ENCODE data around the gene C1orf167. TPM values are rescaled to one million over a fixed set of nuclear protein-coding genes. Genes with fewer than 3 reads are reported as not detected.

C1orf167 gene
- total RNA-seq, 1 experiment from 2014 or later, result 0.39 TPM

GRCh38 chr1:11714831-11715575 lies 47.0 kb upstream of the C1orf167 start:
- H3K23me2 ChIP-seq (ENCODE audit: insufficient read length, low read depth, low read length, poor library complexity, severe bottlenecking), result no peaks in the 10 kb centered on the region
- H2BK120ac ChIP-seq (ENCODE audit: low read depth, low read length, poor library complexity, severe bottlenecking), result no peak overlapping the region
- no peak overlapping the region for H4K8ac ChIP-seq (replicated peaks; ENCODE audit: insufficient read length, low read depth, low read length)
- no peaks in the 10 kb centered on the region; a peak in 1 of 5 replicates for H3K9me3 Mint-ChIP-seq
- no peak overlapping the region for H3K4ac ChIP-seq (ENCODE audit: low read depth, low read length)
- H3K79me2 ChIP-seq (ENCODE audit: insufficient read depth, low read length), result no peaks in the 10 kb centered on the region
- no peak overlapping the region for H3K27ac ChIP-seq (ENCODE audit: insufficient read length, low read depth, low read length)
- WGBS (ENCODE audit: extremely low coverage, insufficient read length, low lambda C conversion rate), result no CpG with 5 or more reads among the region's 24 CpGs
- no peak overlapping the region for H2BK5ac ChIP-seq (ENCODE audit: insufficient read length, low read length)
- H2BK12ac ChIP-seq (ENCODE audit: insufficient read length, low read depth, low read length), result no peak overlapping the region
- no peak overlapping the region for H3K14ac ChIP-seq (ENCODE audit: insufficient read depth, low read length)
- H3K27ac Mint-ChIP-seq, result peak overlapping the region in 1 of 3 experiments; percentile 18; a peak in 1 of 7 replicates
- no peak for TF ChIP-seq CTCF (conservative IDR thresholded peaks at IDR 0.05)
- no peaks in the 10 kb centered on the region for H3K27me3 Mint-ChIP-seq (ENCODE audit: low read depth)
- H2AK5ac ChIP-seq (ENCODE audit: insufficient read length, low read length), result no peak overlapping the region
- H3K18ac ChIP-seq (ENCODE audit: insufficient read length, low read depth, low read length), result no peak overlapping the region
- no peaks in the 10 kb centered on the region for H3K27me3 ChIP-seq (ENCODE audit: insufficient read depth, low read length)
- no peak overlapping the region for H4K5ac ChIP-seq (ENCODE audit: insufficient read length, low read depth, low read length)
- H3K4me1 ChIP-seq (ENCODE audit: insufficient read depth, low read length), result no peaks in the 10 kb centered on the region
- no peak overlapping the region for H3T11ph ChIP-seq (ENCODE audit: low read length)
- no peak overlapping the region for H3K56ac ChIP-seq (ENCODE audit: insufficient read length, low read depth, low read length)
- DNase-seq, result no peak
- H4K91ac ChIP-seq (ENCODE audit: insufficient read length, low read depth, low read length), result no peak overlapping the region
- H3K4me1 Mint-ChIP-seq, result peaks cover 2 to 7% of the 10 kb centered on the region in 2 experiments; a peak in 2 of 4 replicates
- no peak overlapping the region for H2AFZ ChIP-seq (ENCODE audit: low read length)
- no peak overlapping the region for H3K23ac ChIP-seq (ENCODE audit: insufficient read length, low read depth, low read length)
- no peaks in the 10 kb centered on the region for H3K79me1 ChIP-seq (ENCODE audit: insufficient read depth, low read depth, low read length, poor library complexity, severe bottlenecking)
- no peaks in the 10 kb centered on the region for H3K9me3 ChIP-seq (ENCODE audit: control insufficient read depth, low read depth, low read length)
- H3K9ac ChIP-seq (ENCODE audit: extremely low read depth, insufficient read length, low read length), result no peak overlapping the region
- H3K4me2 ChIP-seq (ENCODE audit: insufficient read depth, insufficient read length, low read length), result no peak overlapping the region
- H3K36me3 Mint-ChIP-seq (ENCODE audit: insufficient read depth in 1 of 3, low read depth in 3 of 3), result peaks cover 6 to 35% (median 6%) of the 10 kb centered on the region in 3 experiments; a peak in 5 of 7 replicates
- H4K20me1 ChIP-seq (ENCODE audit: control insufficient read depth, insufficient read depth, insufficient read length), result no peaks in the 10 kb centered on the region
- no peak overlapping the region for H2BK15ac ChIP-seq (ENCODE audit: low read depth, low read length)
- H2BK20ac ChIP-seq (ENCODE audit: low read depth, low read length, poor library complexity, severe bottlenecking), result no peak overlapping the region
- no peak overlapping the region for H3K4me3 Mint-ChIP-seq
